ENCODE data around the gene TBC1D9.

TBC1D9 gene

GRCh38 chr4:140640150-140640748, 115.9 kb downstream of the TBC1D9 start:
- H2AK5ac ChIP-seq (ENCODE audit: low read depth, low read length) = no peak overlapping the region
- H3K27me3 ChIP-seq (ENCODE audit: control insufficient read depth in 3 of 3, insufficient read depth in 3 of 3, low read depth in 1 of 3, low read length in 3 of 3) = no peaks in the 10 kb centered on the region
- H3K36me3 ChIP-seq (replicated peaks in 1 of 2; ENCODE audit: control insufficient read depth in 2 of 2, insufficient read depth in 2 of 2, low read length in 2 of 2) = peaks cover 18 to 49% of the 10 kb centered on the region in 2 donors
- no peak overlapping the region for H3K18ac ChIP-seq (ENCODE audit: low read length)
- no peaks in the 10 kb centered on the region for H3K79me1 ChIP-seq (ENCODE audit: low read depth, low read length)
- H3K4me2 ChIP-seq (ENCODE audit: insufficient read depth, low read length, poor library complexity, severe bottlenecking) = no peak overlapping the region
- no peak overlapping the region for H4K8ac ChIP-seq (ENCODE audit: low read depth, low read length)
- no peak overlapping the region for H2AFZ ChIP-seq (ENCODE audit: low read length)
- H2BK120ac ChIP-seq (ENCODE audit: low read depth, low read length) = no peak overlapping the region
- H3K23ac ChIP-seq (ENCODE audit: low read depth, low read length, poor library complexity) = no peak overlapping the region
- H3K9ac ChIP-seq (ENCODE audit: low read depth, low read length, poor library complexity) = no peak overlapping the region
- no peak overlapping the region for H3K4ac ChIP-seq (ENCODE audit: low read length)
- H4K91ac ChIP-seq (ENCODE audit: low read depth, low read length, poor library complexity) = no peak overlapping the region
- H2BK5ac ChIP-seq (ENCODE audit: low read length) = no peak overlapping the region
- H3K4me3 ChIP-seq (ENCODE audit: low read length in 2 of 2) = no peak overlapping the region
- H2BK12ac ChIP-seq (ENCODE audit: low read length) = no peak overlapping the region
- no peak overlapping the region for H3K27ac ChIP-seq (replicated peaks; ENCODE audit: low read length)
- DNase-seq (ENCODE audit: low spot score) = no peak
- H3K9me3 ChIP-seq (replicated peaks in 1 of 2; ENCODE audit: control insufficient read depth in 2 of 2, insufficient read depth in 1 of 2, low read depth in 1 of 2, low read length in 2 of 2) = no peaks in the 10 kb centered on the region
- H3K4me1 ChIP-seq (ENCODE audit: control insufficient read depth in 2 of 2, insufficient read depth in 1 of 2, low read depth in 1 of 2, low read length in 2 of 2) = peaks cover 4 to 13% of the 10 kb centered on the region in 2 donors
- no CpG with 5 or more reads among the region's 6 CpGs for WGBS, 2 donors (ENCODE audit: extremely low coverage in 2 of 2, insufficient read length in 2 of 2, insufficient replicate concordance in 1 of 2)
- H2BK15ac ChIP-seq (ENCODE audit: low read length) = no peak overlapping the region
- H3K14ac ChIP-seq (ENCODE audit: low read length) = no peak overlapping the region

GRCh38 chr4:140639066-140639465, 117.1 kb downstream of the TBC1D9 start:
- Histone ChIP-seq H2BK12ac (ENCODE audit: low read length) (no peak overlapping the region), H3K36me3 (replicated peaks in 1 of 2; ENCODE audit: control insufficient read depth in 2 of 2, insufficient read depth in 2 of 2, low read length in 2 of 2) (peaks cover 16 to 51% of the 10 kb centered on the region in 2 donors), H3K9me3 (replicated peaks in 1 of 2; ENCODE audit: control insufficient read depth in 2 of 2, insufficient read depth in 1 of 2, low read depth in 1 of 2, low read length in 2 of 2) (no peaks in the 10 kb centered on the region), H2BK5ac (ENCODE audit: low read length) (no peak overlapping the region), H3K4me2 (ENCODE audit: insufficient read depth, low read length, poor library complexity, severe bottlenecking) (no peak overlapping the region), H3K14ac (ENCODE audit: low read length) (no peak overlapping the region), H3K4me3 (ENCODE audit: low read length in 2 of 2) (no peak overlapping the region), H2AK5ac (ENCODE audit: low read depth, low read length) (no peak overlapping the region), H2BK15ac (ENCODE audit: low read length) (no peak overlapping the region), H3K27ac (replicated peaks; ENCODE audit: low read length) (no peak overlapping the region), H3K79me1 (ENCODE audit: low read depth, low read length) (no peaks in the 10 kb centered on the region), H3K9ac (ENCODE audit: low read depth, low read length, poor library complexity) (no peak overlapping the region), H3K4ac (ENCODE audit: low read length) (no peak overlapping the region), H3K23ac (ENCODE audit: low read depth, low read length, poor library complexity) (no peak overlapping the region), H2BK120ac (ENCODE audit: low read depth, low read length) (no peak overlapping the region), H4K8ac (ENCODE audit: low read depth, low read length) (no peak overlapping the region), H4K91ac (ENCODE audit: low read depth, low read length, poor library complexity) (no peak overlapping the region), H3K18ac (ENCODE audit: low read length) (no peak overlapping the region), H3K4me1 (ENCODE audit: control insufficient read depth in 2 of 2, insufficient read depth in 1 of 2, low read depth in 1 of 2, low read length in 2 of 2) (peaks cover 4 to 13% of the 10 kb centered on the region in 2 donors), H2AFZ (ENCODE audit: low read length) (no peak overlapping the region), H3K27me3 (ENCODE audit: control insufficient read depth in 3 of 3, insufficient read depth in 3 of 3, low read depth in 1 of 3, low read length in 3 of 3) (no peaks in the 10 kb centered on the region)
- whole genome bisulfite sequencing, 2 donors (ENCODE audit: extremely low coverage in 2 of 2, insufficient read length in 2 of 2, insufficient replicate concordance in 1 of 2) = no CpG with 5 or more reads among the region's 7 CpGs
- no peak for DNase-seq (ENCODE audit: low spot score)

GRCh38 chr4:140637836-140638235, 118.3 kb downstream of the TBC1D9 start:
- Histone ChIP-seq H3K14ac (ENCODE audit: low read length) (no peak overlapping the region), H3K18ac (ENCODE audit: low read length) (no peak overlapping the region), H2BK120ac (ENCODE audit: low read depth, low read length) (no peak overlapping the region), H3K79me1 (ENCODE audit: low read depth, low read length) (no peaks in the 10 kb centered on the region), H3K4me2 (ENCODE audit: insufficient read depth, low read length, poor library complexity, severe bottlenecking) (no peak overlapping the region), H4K91ac (ENCODE audit: low read depth, low read length, poor library complexity) (no peak overlapping the region), H3K9ac (ENCODE audit: low read depth, low read length, poor library complexity) (no peak overlapping the region), H2AFZ (ENCODE audit: low read length) (no peak overlapping the region), H2BK5ac (ENCODE audit: low read length) (no peak overlapping the region), H3K23ac (ENCODE audit: low read depth, low read length, poor library complexity) (no peak overlapping the region), H3K27ac (replicated peaks; ENCODE audit: low read length) (no peak overlapping the region), H2BK12ac (ENCODE audit: low read length) (no peak overlapping the region), H3K4me1 (ENCODE audit: control insufficient read depth in 2 of 2, insufficient read depth in 1 of 2, low read depth in 1 of 2, low read length in 2 of 2) (peaks cover 4 to 13% of the 10 kb centered on the region in 2 donors), H3K9me3 (replicated peaks in 1 of 2; ENCODE audit: control insufficient read depth in 2 of 2, insufficient read depth in 1 of 2, low read depth in 1 of 2, low read length in 2 of 2) (no peaks in the 10 kb centered on the region), H3K27me3 (ENCODE audit: control insufficient read depth in 3 of 3, insufficient read depth in 3 of 3, low read depth in 1 of 3, low read length in 3 of 3) (no peaks in the 10 kb centered on the region), H2AK5ac (ENCODE audit: low read depth, low read length) (no peak overlapping the region), H2BK15ac (ENCODE audit: low read length) (no peak overlapping the region), H4K8ac (ENCODE audit: low read depth, low read length) (no peak overlapping the region), H3K4me3 (ENCODE audit: low read length in 2 of 2) (no peak overlapping the region), H3K36me3 (replicated peaks in 1 of 2; ENCODE audit: control insufficient read depth in 2 of 2, insufficient read depth in 2 of 2, low read length in 2 of 2) (peaks cover 15 to 58% of the 10 kb centered on the region in 2 donors), H3K4ac (ENCODE audit: low read length) (no peak overlapping the region)
- no CpG with 5 or more reads among the region's 6 CpGs for WGBS, 2 donors (ENCODE audit: extremely low coverage in 2 of 2, insufficient read length in 2 of 2, insufficient replicate concordance in 1 of 2)
- DNase-seq (ENCODE audit: low spot score) = no peak

- Histone ChIP-seq H3K27ac (replicated peaks; ENCODE audit: low read length) (no peak overlapping the region), H2BK12ac (ENCODE audit: low read length) (no peak overlapping the region), H3K18ac (ENCODE audit: low read length) (no peak overlapping the region), H2AK5ac (ENCODE audit: low read depth, low read length) (no peak overlapping the region), H2BK120ac (ENCODE audit: low read depth, low read length) (no peak overlapping the region), H3K9ac (ENCODE audit: low read depth, low read length, poor library complexity) (no peak overlapping the region), H2AFZ (ENCODE audit: low read length) (no peak overlapping the region), H3K4me3 (ENCODE audit: low read length in 2 of 2) (no peak overlapping the region), H3K9me3 (replicated peaks in 1 of 2; ENCODE audit: control insufficient read depth in 2 of 2, insufficient read depth in 1 of 2, low read depth in 1 of 2, low read length in 2 of 2) (no peaks in the 10 kb centered on the region), H3K36me3 (replicated peaks in 1 of 2; ENCODE audit: control insufficient read depth in 2 of 2, insufficient read depth in 2 of 2, low read length in 2 of 2) (peaks cover 12 to 58% of the 10 kb centered on the region in 2 donors), H4K8ac (ENCODE audit: low read depth, low read length) (no peak overlapping the region), H3K79me1 (ENCODE audit: low read depth, low read length) (no peaks in the 10 kb centered on the region), H3K4ac (ENCODE audit: low read length) (no peak overlapping the region), H3K4me1 (ENCODE audit: control insufficient read depth in 2 of 2, insufficient read depth in 1 of 2, low read depth in 1 of 2, low read length in 2 of 2) (peaks cover 4 to 6% of the 10 kb centered on the region in 2 donors), H4K91ac (ENCODE audit: low read depth, low read length, poor library complexity) (no peak overlapping the region), H3K27me3 (ENCODE audit: control insufficient read depth in 3 of 3, insufficient read depth in 3 of 3, low read depth in 1 of 3, low read length in 3 of 3) (no peaks in the 10 kb centered on the region), H2BK5ac (ENCODE audit: low read length) (no peak overlapping the region), H2BK15ac (ENCODE audit: low read length) (no peak overlapping the region), H3K14ac (ENCODE audit: low read length) (no peak overlapping the region), H3K4me2 (ENCODE audit: insufficient read depth, low read length, poor library complexity, severe bottlenecking) (no peak overlapping the region), H3K23ac (ENCODE audit: low read depth, low read length, poor library complexity) (no peak overlapping the region)
- no peak for DNase-seq (ENCODE audit: low spot score)
- WGBS, 2 donors (ENCODE audit: extremely low coverage in 2 of 2, insufficient read length in 2 of 2, insufficient replicate concordance in 1 of 2) = no CpG with 5 or more reads among the region's 6 CpGs
Observed at GRCh38 chr4:140635606-140636005, 120.6 kb downstream of the TBC1D9 start.
